Measurements from ENCODE around the gene MIGA2.
"Not testable (repeated sequence)": the region's sequence is repeated elsewhere in the genome, so short reads cannot be mapped to it uniquely, and the experiment has no call there.

MIGA2 gene, protein sequence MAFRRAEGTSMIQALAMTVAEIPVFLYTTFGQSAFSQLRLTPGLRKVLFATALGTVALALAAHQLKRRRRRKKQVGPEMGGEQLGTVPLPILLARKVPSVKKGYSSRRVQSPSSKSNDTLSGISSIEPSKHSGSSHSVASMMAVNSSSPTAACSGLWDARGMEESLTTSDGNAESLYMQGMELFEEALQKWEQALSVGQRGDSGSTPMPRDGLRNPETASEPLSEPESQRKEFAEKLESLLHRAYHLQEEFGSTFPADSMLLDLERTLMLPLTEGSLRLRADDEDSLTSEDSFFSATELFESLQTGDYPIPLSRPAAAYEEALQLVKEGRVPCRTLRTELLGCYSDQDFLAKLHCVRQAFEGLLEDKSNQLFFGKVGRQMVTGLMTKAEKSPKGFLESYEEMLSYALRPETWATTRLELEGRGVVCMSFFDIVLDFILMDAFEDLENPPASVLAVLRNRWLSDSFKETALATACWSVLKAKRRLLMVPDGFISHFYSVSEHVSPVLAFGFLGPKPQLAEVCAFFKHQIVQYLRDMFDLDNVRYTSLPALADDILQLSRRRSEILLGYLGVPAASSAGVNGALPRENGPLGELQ

DNA sequence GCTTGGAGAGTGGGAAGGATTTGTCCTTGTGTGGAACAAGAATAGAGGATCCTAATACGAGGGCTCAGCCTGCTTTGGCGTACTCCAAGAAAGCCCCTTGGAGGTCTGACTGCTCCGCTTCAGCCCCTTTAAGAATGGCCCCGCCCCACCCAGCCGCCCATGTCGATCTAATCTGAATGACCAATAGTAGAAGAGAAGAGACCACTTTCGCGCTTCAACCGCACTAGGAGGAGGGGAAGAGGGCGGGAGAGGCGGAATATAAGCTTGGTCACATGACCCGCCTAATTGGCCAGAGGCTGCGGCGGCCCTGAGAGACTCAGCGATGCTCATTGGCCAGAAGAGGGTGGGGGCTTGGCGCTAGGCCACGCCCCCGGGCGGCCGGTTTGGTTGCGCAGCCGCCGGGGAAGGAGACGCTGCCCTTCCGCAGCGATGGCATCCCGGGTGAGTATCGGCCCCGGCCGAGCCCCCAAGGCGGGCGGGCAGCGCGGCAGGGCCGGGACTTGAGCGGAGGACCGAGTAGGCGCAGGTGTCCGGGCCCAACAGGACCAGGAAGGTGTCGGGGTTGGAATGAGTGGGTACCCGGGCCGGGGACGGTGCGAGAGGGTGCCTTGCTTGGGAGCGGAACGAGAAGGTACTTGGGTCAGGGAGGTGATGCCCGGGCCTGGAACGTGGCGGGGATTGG, at the start of gene MIGA2:
TSS of gene MIGA2 (plus strand) at position 386 of the 682 bp plus-strand sequence. CDS start 3,969 bp downstream, outside the sequence.
- DNase-seq, result peak; percentile 95

DNA sequence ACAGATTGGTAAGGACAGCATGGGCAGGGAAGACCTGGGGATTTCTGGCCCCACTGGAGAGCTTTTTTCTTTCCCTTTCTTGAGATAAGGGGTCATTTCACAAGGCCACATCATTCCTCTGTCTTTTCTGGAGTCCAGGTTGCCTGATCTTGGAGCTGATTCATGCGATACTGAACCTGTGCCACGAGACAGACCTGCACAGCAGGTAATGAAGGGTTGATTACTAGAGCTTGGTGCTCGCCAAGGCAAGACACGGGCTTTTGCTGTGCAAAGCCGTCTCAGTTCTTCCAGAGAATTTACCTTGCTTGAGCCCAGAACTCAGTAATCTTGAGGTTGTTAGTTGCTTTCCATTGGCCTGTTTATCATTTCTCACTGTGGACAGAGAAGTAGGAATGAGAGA, 49.8 kb upstream of the MIGA2 start:
- DNase-seq, result no peak

DNA sequence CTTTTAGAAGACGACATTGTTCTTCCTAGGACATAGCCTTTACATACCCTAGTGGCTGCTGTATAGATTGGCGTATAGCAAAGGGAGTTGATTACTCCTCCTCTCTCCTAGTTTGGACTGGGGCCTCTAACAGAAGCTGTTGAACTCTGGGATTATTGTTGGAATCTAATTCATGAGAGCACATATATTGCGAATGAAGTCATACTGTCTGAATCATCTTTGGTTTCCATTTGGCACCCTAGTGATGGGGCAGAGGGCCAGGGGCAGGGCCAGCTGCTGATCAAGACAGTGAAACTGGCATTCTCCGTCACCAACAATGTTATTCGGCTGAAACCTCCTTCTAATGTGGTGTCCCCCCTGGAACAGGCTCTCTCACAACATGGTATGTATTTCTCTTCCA, 48.6 kb upstream of the MIGA2 start:
- DNase-seq, result no peak

DNA sequence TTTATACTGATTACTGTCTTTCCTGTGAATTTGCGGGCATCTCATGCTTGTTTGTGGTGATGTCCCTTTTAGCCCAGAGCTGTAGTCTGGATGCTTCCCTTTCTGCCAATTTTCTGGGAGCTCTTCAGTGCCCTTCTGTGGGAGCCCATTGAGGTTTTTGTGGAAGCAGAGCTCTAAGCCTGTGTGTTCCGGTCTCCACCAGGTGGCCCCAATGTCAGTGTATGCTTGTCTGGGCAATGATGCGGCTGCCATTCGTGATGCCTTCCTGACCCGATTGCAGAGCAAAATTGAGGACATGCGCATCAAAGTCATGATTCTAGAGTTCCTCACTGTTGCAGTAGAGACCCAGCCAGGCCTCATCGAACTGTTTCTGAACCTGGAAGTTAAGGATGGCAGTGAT, 43.4 kb upstream of the MIGA2 start:
- DNase-seq, result no peak

DNA sequence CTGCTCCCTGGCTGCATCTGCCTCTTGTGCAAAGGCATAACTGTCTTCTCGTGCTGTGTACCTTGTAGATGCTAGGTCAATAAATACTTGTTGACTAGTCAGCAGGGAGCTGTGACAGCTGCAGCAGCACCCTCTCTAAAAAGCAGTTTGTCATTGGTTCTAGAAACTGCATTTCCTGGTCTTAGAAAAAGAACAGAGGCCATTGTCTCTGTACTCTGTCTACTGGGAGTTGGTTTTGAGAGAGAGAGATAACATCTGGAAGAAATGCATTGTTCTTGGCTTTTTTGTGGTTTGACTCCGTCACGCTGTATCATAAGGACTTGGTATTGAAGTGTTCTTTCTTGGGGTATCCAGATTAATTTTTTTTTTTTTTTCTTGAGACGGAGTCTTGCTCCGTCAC, 40.6 kb upstream of the MIGA2 start:
- no peak for DNase-seq

DNA sequence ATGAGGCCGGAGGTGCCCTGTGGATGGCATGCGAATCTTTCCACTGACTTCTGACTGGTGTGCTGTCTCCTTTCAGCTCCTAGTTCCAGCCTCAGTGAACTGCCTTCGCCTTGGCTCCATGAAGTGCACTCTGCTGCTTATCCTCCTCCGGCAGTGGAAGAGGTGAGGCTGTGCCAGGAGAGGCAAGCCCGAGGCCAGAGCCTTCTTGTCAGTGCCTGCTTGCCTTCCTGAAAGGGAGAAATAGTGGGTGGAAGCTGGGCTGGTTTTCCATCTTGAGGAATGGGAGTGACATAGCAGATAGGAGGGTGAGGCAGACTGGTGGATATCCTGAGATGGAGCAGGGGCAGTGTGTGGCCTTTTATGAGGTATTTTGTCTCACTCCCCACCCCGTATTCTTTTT, 38.0 kb upstream of the MIGA2 start:
- DNase-seq, result no peak

DNA sequence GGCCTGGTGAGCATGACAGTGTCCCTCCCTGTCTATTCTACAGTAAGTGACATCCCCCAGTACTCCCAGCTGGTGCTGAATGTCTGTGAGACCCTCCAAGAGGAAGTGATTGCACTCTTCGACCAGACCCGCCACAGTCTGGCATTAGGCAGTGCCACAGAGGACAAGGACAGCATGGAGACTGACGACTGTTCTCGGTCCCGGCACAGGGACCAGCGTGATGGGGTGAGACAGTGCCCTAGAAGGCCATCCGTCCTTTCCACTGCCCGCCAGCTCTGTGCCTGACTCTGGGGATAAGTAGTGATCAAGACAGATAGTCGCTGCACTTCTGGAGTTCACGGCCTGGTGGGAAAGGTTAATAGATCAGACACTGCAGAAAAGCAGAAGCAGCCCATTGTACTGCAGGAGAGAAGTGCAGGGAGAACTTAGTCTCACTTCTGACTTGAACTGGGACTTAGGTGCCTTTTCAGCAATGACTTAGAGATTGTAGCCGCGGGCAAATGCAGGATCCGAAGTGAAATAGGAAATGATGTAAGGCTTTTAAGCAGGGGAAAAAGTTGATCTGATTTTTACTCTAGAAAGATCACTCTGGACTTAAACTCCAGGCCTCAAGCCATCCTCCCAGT, 36.7 kb upstream of the MIGA2 start:
- no peak for DNase-seq

DNA sequence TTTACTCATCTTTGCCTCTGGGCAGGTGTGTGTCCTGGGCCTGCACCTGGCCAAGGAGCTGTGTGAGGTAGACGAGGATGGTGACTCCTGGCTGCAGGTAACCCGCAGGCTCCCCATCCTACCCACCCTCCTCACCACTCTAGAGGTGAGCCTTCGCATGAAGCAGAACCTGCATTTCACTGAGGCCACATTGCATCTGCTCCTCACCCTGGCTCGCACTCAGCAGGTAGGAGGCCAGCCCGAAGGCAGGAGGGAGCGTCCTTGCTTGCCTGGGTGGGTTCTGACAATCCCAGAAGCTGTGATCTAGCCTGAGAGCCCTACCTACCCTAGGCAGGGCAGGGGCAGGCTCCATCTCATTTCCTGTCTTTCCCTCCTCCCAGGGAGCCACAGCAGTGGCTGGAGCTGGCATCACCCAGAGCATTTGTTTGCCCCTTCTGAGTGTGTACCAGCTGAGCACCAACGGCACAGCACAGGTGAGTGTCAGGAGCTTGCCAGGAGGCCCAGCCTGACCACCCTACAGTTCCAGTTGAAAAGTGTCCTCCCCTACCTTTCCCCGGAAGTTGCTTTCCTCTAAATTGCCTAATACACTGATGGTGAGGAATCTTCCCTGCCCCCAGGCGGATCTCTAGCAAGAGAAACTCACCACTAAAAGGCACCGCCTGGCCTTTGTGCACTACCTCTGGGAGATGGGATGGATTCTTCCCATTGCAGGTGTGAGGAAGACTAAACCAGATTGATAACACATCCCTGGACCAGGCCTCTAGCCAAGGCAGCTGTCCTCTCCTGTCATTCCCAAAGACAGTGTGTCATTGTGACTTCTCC, 34.7 kb upstream of the MIGA2 start:
- DNase-seq, result no peak

DNA sequence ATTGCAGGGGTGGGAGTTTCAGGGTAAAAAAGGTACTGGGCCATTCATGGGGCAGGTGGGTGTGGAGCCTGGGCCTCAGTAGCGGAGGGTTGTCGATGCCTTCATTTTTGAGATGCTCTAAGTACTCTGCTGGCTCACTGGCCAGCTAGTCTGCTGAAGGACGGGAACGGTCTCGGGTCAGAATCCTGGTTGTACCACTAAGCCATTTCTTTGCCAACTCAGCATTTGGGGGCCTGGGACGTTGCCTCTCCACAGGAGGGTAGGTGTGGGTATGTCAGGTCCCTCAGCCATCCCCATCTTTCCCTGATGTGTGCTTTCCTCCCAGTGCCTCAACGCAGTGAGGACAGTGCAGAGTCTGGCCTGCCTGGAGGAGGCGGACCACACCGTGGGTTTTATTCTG, 33.4 kb upstream of the MIGA2 start:
- DNase-seq, result no peak

DNA sequence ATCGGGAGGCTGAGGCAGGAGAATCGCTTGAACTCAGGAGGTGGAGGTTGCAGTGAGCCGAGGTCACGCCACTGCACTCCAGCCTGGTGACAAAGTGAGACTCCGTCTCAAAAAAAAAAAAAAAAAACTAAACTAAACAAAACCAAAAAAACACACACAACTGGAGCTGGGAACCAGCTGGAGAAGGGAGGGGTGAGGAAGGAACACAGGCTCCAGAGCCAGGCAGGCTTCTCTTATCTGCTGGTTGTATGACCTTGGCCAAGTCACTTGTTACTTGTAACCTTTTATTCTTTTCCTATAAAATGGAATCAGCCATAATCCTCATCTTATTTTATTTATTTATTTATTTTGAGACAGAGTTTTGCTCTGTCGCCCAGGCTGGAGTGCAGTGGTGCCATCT, 32.3 kb upstream of the MIGA2 start:
- not testable (repeated sequence) for DNase-seq

DNA sequence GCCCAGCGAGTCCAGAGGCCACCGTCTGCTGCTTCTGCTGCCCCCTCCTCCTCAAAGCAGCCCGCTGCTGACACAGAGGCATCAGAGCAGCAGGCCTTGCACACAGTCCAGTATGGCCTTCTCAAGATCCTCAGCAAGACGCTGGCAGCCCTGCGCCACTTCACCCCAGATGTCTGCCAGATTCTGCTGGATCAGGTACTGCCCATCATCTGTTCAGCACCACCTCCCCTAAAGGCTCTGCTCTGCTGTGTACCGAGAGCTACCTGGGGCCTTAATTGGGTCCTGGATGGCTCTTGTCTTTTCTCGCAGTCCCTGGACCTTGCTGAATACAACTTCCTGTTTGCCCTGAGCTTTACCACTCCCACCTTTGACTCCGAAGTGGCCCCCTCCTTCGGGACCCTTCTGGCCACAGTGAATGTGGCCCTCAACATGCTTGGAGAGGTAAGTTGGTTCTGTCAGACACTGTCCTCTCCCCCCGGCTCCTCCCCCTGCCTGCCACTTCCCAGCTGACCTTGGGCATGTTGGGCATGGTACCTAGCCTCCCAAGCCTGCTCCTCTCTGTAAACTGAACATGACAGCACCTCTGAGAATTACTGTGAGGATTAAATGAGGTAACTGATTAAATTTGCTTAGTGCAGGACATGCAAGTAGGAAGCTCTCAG, 31.0 kb upstream of the MIGA2 start:
- DNase-seq, result no peak

DNA sequence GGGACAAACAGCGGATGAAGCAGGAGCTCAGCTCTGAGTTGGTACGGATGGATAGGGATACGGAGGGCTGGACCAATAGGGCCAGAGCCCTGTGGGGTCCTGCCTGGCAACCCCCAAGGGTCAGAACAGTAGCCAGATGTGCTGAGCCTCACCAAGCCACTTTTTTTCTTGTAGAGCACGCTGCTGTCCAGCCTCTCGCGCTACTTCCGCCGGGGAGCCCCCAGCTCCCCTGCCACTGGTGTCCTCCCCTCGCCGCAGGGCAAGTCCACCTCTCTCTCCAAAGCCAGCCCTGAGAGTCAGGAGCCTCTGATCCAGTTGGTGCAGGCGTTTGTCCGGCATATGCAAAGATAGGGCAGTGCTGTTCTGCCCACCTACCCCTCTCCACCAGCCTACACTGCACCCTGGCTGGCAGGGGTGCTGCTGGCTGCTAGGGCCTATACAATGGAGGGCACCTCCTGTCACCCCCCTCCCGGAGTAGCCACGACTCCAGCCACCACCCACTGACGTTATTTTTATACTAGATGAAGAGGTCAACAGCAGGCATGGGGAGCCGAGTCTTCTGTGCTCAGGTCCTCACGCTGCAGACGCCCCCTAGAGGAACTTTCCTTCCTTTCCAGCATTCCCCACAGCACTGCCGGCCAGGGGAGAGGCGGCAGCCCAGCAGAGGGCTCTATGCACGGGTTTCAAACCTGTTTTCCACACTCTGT, 29.9 kb upstream of the MIGA2 start:
- DNase-seq, result peak in 1 of 2 experiments; percentile 56

DNA sequence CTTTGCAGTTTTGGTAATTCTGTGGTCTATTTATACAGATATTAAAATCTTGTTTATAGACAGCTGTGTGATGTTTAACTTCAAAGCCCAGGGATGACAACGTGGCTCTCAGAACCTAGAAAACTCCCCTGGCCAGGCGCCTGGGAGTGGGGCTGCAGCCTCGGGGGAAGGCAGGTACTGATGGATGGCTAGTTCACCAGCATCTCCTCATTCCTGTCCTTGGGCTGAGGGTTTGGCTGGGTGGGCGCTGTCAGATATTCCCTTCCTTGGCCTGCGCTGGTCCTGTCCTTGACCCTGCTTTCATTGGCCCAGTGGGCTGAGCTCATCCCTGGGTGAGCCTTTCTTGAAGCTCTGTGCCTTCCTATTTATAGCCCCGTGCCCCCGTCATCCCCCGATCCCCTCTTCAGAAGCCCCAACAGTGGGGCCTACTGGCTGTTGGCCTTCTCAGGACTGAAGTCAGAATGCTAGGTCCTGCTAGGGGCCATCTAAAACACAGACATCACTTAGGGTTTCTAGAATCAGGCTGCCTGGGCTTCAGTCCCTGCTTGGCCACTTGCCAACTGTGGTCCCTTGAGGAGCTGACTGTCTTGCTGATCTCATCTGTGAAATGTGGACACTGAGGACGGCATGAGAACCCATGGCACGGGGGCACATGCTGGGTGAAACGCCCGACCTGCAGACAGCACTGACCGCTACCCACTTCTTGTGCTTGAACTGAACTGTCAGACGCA, 29.2 kb upstream of the MIGA2 start:
- DNase-seq, result no peak

DNA sequence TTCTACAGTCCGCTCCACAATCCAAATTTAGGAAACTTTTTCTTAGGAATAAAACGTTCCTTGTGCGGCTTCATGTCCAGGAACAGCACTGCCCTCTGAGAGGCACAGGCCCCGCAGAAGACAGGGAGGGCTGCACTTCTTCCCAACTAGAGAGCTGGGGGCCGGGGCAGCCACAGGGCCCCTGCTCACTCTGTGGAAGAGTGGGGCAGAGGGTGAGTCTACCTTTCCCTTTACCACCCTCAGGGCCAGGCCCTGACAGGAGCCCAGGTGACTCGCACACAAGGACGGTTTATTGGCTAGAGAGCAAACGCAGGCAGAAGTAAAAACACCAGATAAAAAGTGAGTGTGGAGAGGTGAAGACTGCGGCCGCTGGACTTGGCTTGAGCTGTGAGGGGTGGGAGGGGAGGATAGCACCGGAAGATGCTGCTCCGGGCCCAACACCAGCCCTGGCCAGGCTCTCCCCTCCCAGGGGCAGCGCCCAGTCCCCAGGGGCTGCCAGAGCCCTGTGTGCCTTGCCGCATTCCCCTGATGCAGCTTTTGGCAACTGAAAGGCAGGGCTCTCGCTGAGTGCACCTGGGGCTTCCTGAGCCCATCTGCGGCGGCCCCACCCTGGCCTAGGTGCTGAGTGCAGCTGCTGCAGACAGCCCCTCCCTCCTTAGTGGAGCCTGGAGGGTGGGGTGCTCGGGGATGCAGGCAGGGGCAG, 28.5 kb upstream of the MIGA2 start:
- DNase-seq, result no peak

DNA sequence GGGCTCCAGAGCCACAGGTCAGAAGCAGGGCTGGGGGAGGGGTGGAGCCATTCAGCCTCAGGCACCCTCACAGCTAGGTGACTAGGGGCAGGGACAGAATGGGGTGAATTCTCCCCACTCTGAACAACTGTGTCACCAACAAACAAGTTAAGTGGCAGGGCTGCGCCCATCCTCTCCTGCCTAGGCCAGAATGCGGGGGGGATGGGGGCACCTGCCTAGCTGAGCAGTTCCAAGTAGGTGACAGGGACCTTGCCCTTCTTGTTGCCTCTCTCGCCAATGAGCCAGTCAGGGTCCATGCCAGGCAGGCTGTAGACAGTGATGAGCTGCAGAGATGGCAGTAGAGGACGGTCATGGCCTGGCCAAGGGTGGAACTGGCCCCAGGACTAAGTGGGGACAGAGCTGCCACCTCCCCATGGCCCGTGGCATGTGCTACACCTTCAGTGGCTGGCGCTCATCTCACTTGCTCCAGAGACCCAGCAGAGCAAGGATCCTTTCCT, 27.9 kb upstream of the MIGA2 start:
- no peak for DNase-seq

DNA sequence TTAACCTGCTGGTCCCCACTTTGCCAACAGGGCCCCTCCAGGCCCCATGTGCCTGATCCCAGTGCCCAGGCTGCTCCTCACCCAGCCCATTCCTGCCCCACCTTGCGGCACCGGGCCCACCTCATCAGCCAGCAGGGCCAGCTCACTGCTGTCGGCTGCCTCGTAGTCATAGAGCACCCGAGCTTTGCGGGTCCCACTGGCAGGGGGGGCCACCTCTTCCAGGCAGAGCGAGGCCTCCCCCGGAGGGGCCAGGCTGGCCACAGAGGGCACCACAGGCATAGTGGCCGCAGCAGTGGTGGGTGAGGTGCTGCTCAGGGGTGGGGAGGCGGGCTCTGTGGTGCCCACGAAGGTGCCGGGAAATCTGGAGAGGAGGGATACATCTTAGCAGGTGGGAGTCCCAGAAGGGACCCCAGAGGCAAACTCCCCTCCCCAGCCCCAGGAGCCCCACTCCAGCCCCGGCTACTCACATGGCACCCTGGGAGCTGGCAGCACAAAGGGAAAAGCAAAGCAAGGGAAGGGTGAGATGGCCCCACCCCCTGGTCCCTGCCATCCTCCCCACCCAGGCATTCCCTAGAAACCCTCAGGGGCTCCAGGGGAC, 27.3 kb upstream of the MIGA2 start:
- DNase-seq, result no peak

DNA sequence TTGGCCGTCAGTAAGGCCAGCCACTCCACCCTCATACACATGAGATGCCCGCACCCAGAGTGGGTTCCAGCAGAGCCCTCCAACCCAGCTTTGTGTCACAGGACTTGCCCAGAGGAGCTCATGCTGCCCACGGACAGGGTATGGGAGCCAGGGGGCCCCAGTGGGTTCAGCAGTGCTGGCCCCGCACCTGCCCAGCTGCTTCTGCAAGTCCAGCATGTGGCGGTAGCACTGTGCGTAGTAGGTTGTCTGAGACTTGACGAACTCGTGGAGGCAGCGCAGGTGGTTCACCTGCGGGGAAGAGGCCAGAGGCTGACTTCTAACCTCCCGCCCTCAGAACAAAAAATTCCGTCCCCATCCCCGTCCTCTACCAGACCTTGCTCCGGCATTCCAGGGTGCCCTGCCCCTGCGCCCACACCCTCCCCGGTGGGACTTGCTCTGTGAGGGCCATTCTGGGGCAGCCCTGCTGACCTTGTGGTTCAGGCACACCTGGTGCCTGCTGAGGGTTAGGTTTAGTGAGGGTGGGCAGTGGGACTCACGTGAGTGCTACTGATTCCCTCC, 26.8 kb upstream of the MIGA2 start:
- no peak for DNase-seq

DNA sequence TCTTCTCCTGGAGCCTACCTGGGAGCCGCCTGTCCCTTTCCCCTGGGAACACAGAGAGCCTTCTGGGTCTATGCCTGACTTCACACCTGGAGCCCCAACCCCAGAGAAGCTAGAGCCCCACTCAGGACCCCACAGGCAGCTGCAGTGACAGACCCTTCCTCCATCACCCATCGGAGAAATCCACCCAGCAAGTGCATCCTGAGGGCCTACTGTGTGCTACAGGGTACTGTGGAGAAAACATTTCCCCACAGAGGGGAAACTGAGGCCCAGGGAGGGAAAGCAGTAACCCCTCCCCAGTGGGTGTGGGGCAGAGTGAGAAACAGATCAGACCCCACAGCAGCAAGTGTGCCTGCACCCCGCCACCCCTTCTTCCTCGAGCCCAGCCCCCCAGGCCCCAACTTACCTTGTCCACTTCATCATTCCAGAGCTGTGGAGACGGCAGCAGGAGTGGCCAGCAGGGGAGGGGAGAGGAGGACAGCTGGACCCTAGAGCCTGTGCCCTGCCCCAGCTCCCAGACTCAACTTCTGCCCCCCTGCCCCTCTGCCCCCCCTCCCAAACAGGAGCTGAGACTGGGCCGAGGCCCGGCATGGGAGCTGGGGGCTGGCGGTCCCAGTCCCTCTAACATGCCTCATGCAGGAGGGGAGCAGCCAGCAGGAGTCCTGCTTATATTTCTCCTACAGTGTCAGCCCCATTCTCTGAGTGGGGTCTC, 26.0 kb upstream of the MIGA2 start:
- DNase-seq, result no peak
